Keratinocyte (primary cell): Measurements from ENCODE around the gene UGT2A3. TPM values are rescaled to one million over a fixed set of nuclear protein-coding genes. Genes with fewer than 3 reads are reported as not detected.

ENCODE experiments used
- DNase-seq: peaks from one replicate; pipeline ENCODE4 v3.0.0-alpha.2; 2011; ENCODE audit warnings: low read depth, missing footprints, low spot score
- FAIRE-seq: peaks from 2 replicates; lab custom pipeline; 2011; peaks lifted over from hg19 to GRCh38; lab: Jason Lieb, UNC
- H2AFZ ChIP-seq: 2 replicates; pipeline ENCODE4 v1.6.0; 2012; ENCODE audit warnings: low read length, control low read depth, inconsistent platforms; ENCODE audit not compliant: control insufficient read depth
- H3K27ac ChIP-seq: 2 replicates; pipeline ENCODE4 v1.5.1; 2011; ENCODE audit warnings: low read length; ENCODE audit not compliant: control insufficient read depth, insufficient read depth
- H3K27me3 ChIP-seq: 3 replicates; pipeline ENCODE4 v1.6.0; 2011; ENCODE audit warnings: low read length; ENCODE audit not compliant: control insufficient read depth, insufficient read depth; ENCODE audit errors: extremely low read depth
- H3K36me3 ChIP-seq, 2 experiments: 2 replicates in 1 of 2; 3 replicates in 1 of 2; pipeline ENCODE4 v1.5.1; 2011; ENCODE audit warnings: low read length in 2 of 2, mild to moderate bottlenecking in 1 of 2; ENCODE audit not compliant: control insufficient read depth in 2 of 2, insufficient read depth in 2 of 2; ENCODE audit errors: extremely low read depth in 1 of 2
- H3K4me1 ChIP-seq: 3 replicates; pipeline ENCODE4 v1.5.1; 2011; ENCODE audit warnings: low read length; ENCODE audit not compliant: control insufficient read depth, insufficient read depth; ENCODE audit errors: extremely low read depth
- H3K4me2 ChIP-seq: 3 replicates; pipeline ENCODE4 v1.6.0; 2011; ENCODE audit warnings: low read depth, low read length; ENCODE audit not compliant: control insufficient read depth, insufficient read depth; ENCODE audit errors: extremely low read depth
- H3K4me3 ChIP-seq, 3 experiments: fragments of 200-600 bp in 1 of 3; sonication (generic) in 1 of 3; 2 replicates in 2 of 3; 3 replicates in 1 of 3; pipeline ENCODE4 v1.5.1; 2011 to 2016; ENCODE audit warnings: low read length in 3 of 3, mild to moderate bottlenecking in 3 of 3, control low read depth in 2 of 3, inconsistent platforms in 1 of 3, low read depth in 1 of 3, mixed read lengths in 1 of 3, mixed run types in 1 of 3, moderate library complexity in 1 of 3; ENCODE audit not compliant: control insufficient read depth in 2 of 3, insufficient read depth in 2 of 3; ENCODE audit errors: extremely low read depth in 1 of 3
- H3K79me2 ChIP-seq: 2 replicates; pipeline ENCODE4 v1.6.0; 2012; ENCODE audit warnings: low read length; ENCODE audit not compliant: control insufficient read depth, insufficient read depth
- H3K9ac ChIP-seq: 3 replicates; pipeline ENCODE4 v1.6.0; 2011; ENCODE audit warnings: low read length; ENCODE audit not compliant: control insufficient read depth, insufficient read depth; ENCODE audit errors: extremely low read depth
- H3K9me1 ChIP-seq: 3 replicates; pipeline ENCODE4 v1.6.0; 2011; ENCODE audit warnings: low read length; ENCODE audit not compliant: control insufficient read depth, insufficient read depth; ENCODE audit errors: extremely low read depth
- H3K9me3 ChIP-seq: 2 replicates; pipeline ENCODE4 v1.5.1; 2012; ENCODE audit warnings: low read depth, low read length; ENCODE audit not compliant: control insufficient read depth
- H4K20me1 ChIP-seq: 3 replicates; pipeline ENCODE4 v1.6.0; 2011; ENCODE audit warnings: low read length; ENCODE audit not compliant: control insufficient read depth, insufficient read depth; ENCODE audit errors: extremely low read depth
- CTCF ChIP-seq, 3 experiments: IDR thresholded peaks in 1 of 3; conservative IDR thresholded peaks in 1 of 3; optimal IDR thresholded peaks in 1 of 3; 2 replicates in 2 of 3; 3 replicates in 1 of 3; pipeline versions ENCODE3 to v1.5.1; 2011; ENCODE audit warnings: low read length in 3 of 3, mild to moderate bottlenecking in 3 of 3, moderate library complexity in 2 of 3, control low read depth in 1 of 3, inconsistent platforms in 1 of 3; ENCODE audit not compliant: insufficient read depth in 2 of 3; ENCODE audit errors: extremely low read depth in 1 of 3
- EZH2 ChIP-seq: IDR thresholded peaks from one replicate; pipeline ENCODE4 v1.6.1; 2012; ENCODE audit warnings: inconsistent platforms, mild to moderate bottlenecking, low read length, moderate library complexity
- dilution Hi-C: fragments of 300-500 bp; cut with MboI; formaldehyde crosslinking; loops from one replicate; pipeline ENCODE4 v1.7.0; 2020; ENCODE audit warnings: low sequenced_read_pairs; ENCODE audit not compliant: extremely low pct_ligation_motif_present
- polyA plus RNA-seq, 5 experiments: library from polyadenylated mRNA; depleted of rRNA in 3 of 5; stranded (reverse) in 3 of 5; stranded (forward) in 1 of 5; unstranded in 1 of 5; fragments of >200 nt; gene quantifications; 1 replicate in 1 of 5; 2 replicates in 3 of 5; 3 replicates in 1 of 5; pipeline versions ENCODE4 v1.2.1 to v1.2.3, GENCODE V29; 2011 to 2012; ENCODE audit warnings: missing spikeins in 2 of 5, low read depth in 1 of 5, low replicate concordance in 1 of 5

UGT2A3 gene
- polyA plus RNA-seq, 1 donor (not counting 4 experiments of a cell fraction or from before 2014, with no cell fraction given): not detected

- Histone ChIP-seq H3K36me3 (no peaks in the 10 kb centered on the region), H3K27ac (no peak overlapping the region), H3K4me1 (no peaks in the 10 kb centered on the region), H3K9ac (no peak overlapping the region), H3K9me3 (no peaks in the 10 kb centered on the region), H3K4me3 (no peak overlapping the region), H3K79me2 (no peaks in the 10 kb centered on the region), H3K9me1 (no peaks in the 10 kb centered on the region), H2AFZ (no peak overlapping the region), H3K27me3 (no peaks in the 10 kb centered on the region), H3K4me2 (no peak overlapping the region), H4K20me1 (no peaks in the 10 kb centered on the region)
- dilution Hi-C loops: no loop called here
- TF ChIP-seq EZH2 (no peak), CTCF (optimal IDR thresholded peaks at IDR 0.05 in 1 of 3, IDR thresholded peaks at IDR 0.05 in 1 of 3, conservative IDR thresholded peaks at IDR 0.05 in 1 of 3; ENCODE audit: extremely low read depth in 1 of 3, insufficient read depth in 2 of 3, low read length in 3 of 3) (no peak)
- no peak for DNase-seq
- no peak for FAIRE-seq
These were observed 54.9 kb downstream of the UGT2A3 start for GRCh38 chr4:68896749-68897148.

GRCh38 chr4:68895561-68896198 is 55.9 kb downstream of the UGT2A3 start:
- H3K4me2 ChIP-seq: no peak overlapping the region
- H2AFZ ChIP-seq: no peak overlapping the region
- no peaks in the 10 kb centered on the region for H3K79me2 ChIP-seq
- no peaks in the 10 kb centered on the region for H3K9me3 ChIP-seq
- no peaks in the 10 kb centered on the region for H3K27me3 ChIP-seq
- DNase-seq (no peak), FAIRE-seq (no peak)
- dilution Hi-C loops: no loop called here
- H3K27ac ChIP-seq: no peak overlapping the region
- no peaks in the 10 kb centered on the region for H3K36me3 ChIP-seq
- TF ChIP-seq CTCF (optimal IDR thresholded peaks at IDR 0.05 in 1 of 3, IDR thresholded peaks at IDR 0.05 in 1 of 3, conservative IDR thresholded peaks at IDR 0.05 in 1 of 3; ENCODE audit: extremely low read depth in 1 of 3, insufficient read depth in 2 of 3, low read length in 3 of 3) (no peak), EZH2 (no peak)
- no peak overlapping the region for H3K9ac ChIP-seq
- no peaks in the 10 kb centered on the region for H3K4me1 ChIP-seq
- no peaks in the 10 kb centered on the region for H4K20me1 ChIP-seq
- H3K9me1 ChIP-seq: no peaks in the 10 kb centered on the region
- no peak overlapping the region for H3K4me3 ChIP-seq
